Psoas muscle (tissue), 8 donors: ENCODE results near the gene PPP1R37. TPM values are rescaled to one million over a fixed set of nuclear protein-coding genes. Genes with fewer than 3 reads are reported as not detected.

ENCODE experiments used
- ATAC-seq, 4 donors: fragments of 200-7000 bp; cut with Tn5 transposase; one replicate each; pipeline ENCODE4 v1.9.1; 2020; ENCODE audit warnings: moderate library complexity in 3 of 4, mild to moderate bottlenecking in 2 of 4
- DNase-seq, 2 donors: peaks; one replicate each; pipeline ENCODE4 v3.0.0-alpha.2; 2020
- H3K27ac ChIP-seq: fragments of 200-600 bp; one replicate; pipeline ENCODE4 v1.8.0; 2022
- H3K27me3 ChIP-seq, 3 donors: fragments of 200-600 bp in 1 of 3; one replicate each; pipeline versions ENCODE4 v1.6.1 to v1.8.0; 2013 to 2022; ENCODE audit warnings: low read length in 2 of 3, mild to moderate bottlenecking in 2 of 3, moderate library complexity in 1 of 3; ENCODE audit not compliant: insufficient read depth in 3 of 3
- H3K36me3 ChIP-seq, 2 donors: fragments of 200-600 bp in 1 of 2; one replicate each; pipeline versions ENCODE4 v1.6.1 to v1.8.0; 2013 to 2022; ENCODE audit warnings: low read depth in 1 of 2, mild to moderate bottlenecking in 1 of 2, moderate library complexity in 1 of 2; ENCODE audit not compliant: insufficient read depth in 1 of 2
- H3K4me1 ChIP-seq: fragments of 200-600 bp; one replicate; pipeline ENCODE4 v1.8.0; 2022
- H3K4me3 ChIP-seq: fragments of 200-600 bp; one replicate; pipeline ENCODE4 v1.8.0; 2022; ENCODE audit warnings: mild to moderate bottlenecking
- H3K9me3 ChIP-seq: fragments of 200-600 bp; one replicate; pipeline ENCODE4 v1.8.0; 2022
- CTCF ChIP-seq: fragments of 200-600 bp; IDR thresholded peaks from one replicate; pipeline ENCODE4 v1.8.0; 2022; ENCODE audit warnings: antibody characterized with exemption
- WGBS, 3 donors: extraction: QIAGEN DNeasy Blood & Tissue Kit; methylation state at CpG; one replicate each; pipeline versions ENCODE4 v1.1.6 to v1.1.7; 2013; 5-methylcytosine and 5-hydroxymethylcytosine counted together
- intact Hi-C, 2 donors: fragments of 100-400 bp; cut with DNase I; formaldehyde crosslinking; loops; one replicate each; pipeline versions ENCODE4 v1.11.0 to v1.14.2; 2022
- polyA plus RNA-seq, 3 donors: library from polyadenylated mRNA; stranded (reverse); fragments of 200-250 nt; gene quantifications; one replicate each; pipeline ENCODE4 v1.2.3, GENCODE V29; 2013
- total RNA-seq, 4 donors: library from RNA; stranded (reverse); fragmentation: NEBNext Ultra II Directional in 2 of 4; extraction: Animal tissue kit (Norgen Biotek cat#: 25700) in 2 of 4; gene quantifications; one replicate each; pipeline versions ENCODE4 v1.2.1 to v1.2.4, GENCODE V29; 2021 to 2023
- donor health status: healthy with polysubstance abuse.
- donor health status: DM: no; HTN: no; CAD: no; lungs with moderate emphysema.
- donor health status: Bipolar disorder and iron deficiency.
- donor health status: healthy.
- donor health status: DM: yes; HTN: yes; CAD: no.
- donor health status: DM: no; HTN: no; CAD: no.
- donor health status: DM: no; HTN: no; CAD: no.
- donor health status: DM: yes; HTN: yes; CAD: no.

The PPP1R37 gene
- total and polyA plus RNA-seq, 7 donors = 25.5 to 39.5 (median 29.3) TPM

- ATAC-seq (peak; percentile 90 to 91 (median 90)), DNase-seq (peak; percentile 98 to 99)
- Histone ChIP-seq H3K27me3 (no peaks in the 10 kb centered on the region), H3K36me3 (peaks cover 0 to 35% of the 10 kb centered on the region in 2 donors), H3K4me3 (peak overlapping the region; percentile 100), H3K27ac (peak overlapping the region; percentile 95), H3K4me1 (peaks cover 32% of the 10 kb centered on the region), H3K9me3 (no peaks in the 10 kb centered on the region)
- TF ChIP-seq CTCF = no peak
- intact Hi-C loops = loop anchor here in 1 of 2 donors (5.0 to 10.0 kb wide), 2 partner anchors 36 to 244 kb away; no protein-coding TSS in a partner anchor
- 6 to 8% (median 7%) methylated on average over 64 of the region's 64 CpGs for WGBS, 3 donors
Measured at GRCh38 chr19:45091031-45091923, 1.7 kb upstream of the PPP1R37 start.

GRCh38 chr19:45094137-45094536 lies 1.2 kb downstream of the PPP1R37 start:
- H3K4me1 ChIP-seq = peaks cover 60% of the 10 kb centered on the region
- peak overlapping the region; percentile 100 for H3K4me3 ChIP-seq
- TF ChIP-seq CTCF = no peak
- ATAC-seq (no peak), DNase-seq (no peak)
- H3K27ac ChIP-seq = peak overlapping the region; percentile 95
- 66 to 73% (median 67%) methylated on average over 9 of the region's 9 CpGs for WGBS, 3 donors
- peaks cover 0 to 13% of the 10 kb centered on the region in 2 donors for H3K36me3 ChIP-seq
- no peaks in the 10 kb centered on the region for H3K9me3 ChIP-seq
- intact Hi-C loops = loop anchor here in 1 of 2 donors (5.0 to 10.0 kb wide), 2 partner anchors 33 to 241 kb away; no protein-coding TSS in a partner anchor
- H3K27me3 ChIP-seq = no peaks in the 10 kb centered on the region

GRCh38 chr19:45094707-45095106 lies 1.7 kb downstream of the PPP1R37 start:
- intact Hi-C loops = loop anchor here in 1 of 2 donors (5.0 to 10.0 kb wide), 2 partner anchors 33 to 240 kb away; no protein-coding TSS in a partner anchor
- ATAC-seq = no peak
- peaks cover 0 to 11% of the 10 kb centered on the region in 2 donors for H3K36me3 ChIP-seq
- WGBS, 3 donors = 70 to 82% (median 73%) methylated on average over 5 of the region's 5 CpGs
- no peak overlapping the region for H3K27ac ChIP-seq
- H3K9me3 ChIP-seq = no peaks in the 10 kb centered on the region
- no peaks in the 10 kb centered on the region for H3K27me3 ChIP-seq
- TF ChIP-seq CTCF = no peak
- peaks cover 65% of the 10 kb centered on the region for H3K4me1 ChIP-seq
- DNase-seq = no peak
- H3K4me3 ChIP-seq = peak overlapping the region; percentile 100

GRCh38 chr19:45095496-45096413 lies 2.8 kb downstream of the PPP1R37 start:
- Histone ChIP-seq H3K27ac (peak overlapping the region; percentile 16), H3K27me3 (no peaks in the 10 kb centered on the region), H3K4me3 (no peak overlapping the region), H3K4me1 (peaks cover 76% of the 10 kb centered on the region), H3K36me3 (peaks cover 0 to under 1% of the 10 kb centered on the region in 2 donors), H3K9me3 (no peaks in the 10 kb centered on the region)
- WGBS, 3 donors = 84 to 90% (median 86%) methylated on average over 14 of the region's 14 CpGs
- intact Hi-C loops = loop anchor here in 1 of 2 donors (10.0 kb wide), 1 partner anchor 239 kb away; no protein-coding TSS in a partner anchor
- no peak for TF ChIP-seq CTCF
- ATAC-seq (no peak), DNase-seq (no peak)
